A549 (cell line): ENCODE results near the gene TNFRSF11A. TPM values are rescaled to one million over a fixed set of nuclear protein-coding genes. Genes with fewer than 3 reads are reported as not detected.

Experiments
- ATAC-seq, 2 experiments: fragments of 200-7000 bp in 1 of 2; fragments of >200 bp in 1 of 2; cut with Nextera tagmentation in 1 of 2; cut with Tn5 transposase in 1 of 2; 3 replicates each; pipeline versions ENCODE4 v1.8.0 to v1.9.1; 2018 to 2020; ENCODE audit warnings: mild to moderate bottlenecking in 1 of 2, moderate library complexity in 1 of 2
- CTCF ChIA-PET: fragments of 300-600 bp; sonication (Branson Sonifier 250); formaldehyde crosslinking; extraction: SDS; loops from one replicate; lab custom pipeline; 2021; ENCODE audit warnings: antibody characterized with exemption, inconsistent platforms; lab: Yijun Ruan, JAX
- POLR2A ChIA-PET: fragments of 350-600 bp; formaldehyde crosslinking; extraction: SDS; loops from one replicate; lab custom pipeline; 2021; ENCODE audit warnings: antibody characterized with exemption, inconsistent platforms; lab: Yijun Ruan, JAX
- DNase-seq, 2 experiments: peaks; one replicate each; pipeline versions ENCODE4 v3.0.0 to v3.0.0-alpha.2; 2011 to 2016; ENCODE audit warnings: low read depth in 1 of 2, low spot score in 1 of 2
- FAIRE-seq: peaks from 2 replicates; lab custom pipeline; 2011; peaks lifted over from hg19 to GRCh38; lab: Jason Lieb, UNC
- H3K27ac ChIP-seq, 2 experiments: fragments of >200 bp; sonication (Bioruptor Twin); formaldehyde crosslinking; 3 replicates each; pipeline ENCODE4 v1.5.1; 2016 to 2017
- H3K4me1 ChIP-seq: fragments of >200 bp; sonication (Bioruptor Twin); formaldehyde crosslinking; 3 replicates; pipeline ENCODE4 v1.6.1; 2016
- H3K4me2 ChIP-seq: fragments of >200 bp; sonication (Bioruptor Twin); formaldehyde crosslinking; 3 replicates; pipeline ENCODE4 v1.6.1; 2016
- H3K4me3 ChIP-seq: fragments of >200 bp; sonication (Bioruptor Twin); formaldehyde crosslinking; 3 replicates; pipeline ENCODE4 v1.5.1; 2016
- H3K9me3 ChIP-seq: fragments of >200 bp; sonication (Bioruptor Twin); formaldehyde crosslinking; 3 replicates; pipeline ENCODE4 v1.6.1; 2016
- CEBPB ChIP-seq, 2 experiments: fragments of >200 bp in 1 of 2; sonication (Bioruptor Twin) in 1 of 2; formaldehyde crosslinking in 1 of 2; IDR thresholded peaks; 2 replicates each; pipeline ENCODE4 v1.6.1; 2012 to 2016
- EP300 ChIP-seq, 2 experiments: fragments of >200 bp; sonication (Bioruptor Twin); formaldehyde crosslinking; IDR thresholded peaks; 2 replicates in 1 of 2; 3 replicates in 1 of 2; pipeline ENCODE4 v1.6.1; 2016 to 2017
- HOXA7 ChIP-seq: fragments of 250-450 bp; sonication (Bioruptor Pico); IDR thresholded peaks from 2 replicates; pipeline ENCODE4 v1.5.0; 2020; ENCODE audit warnings: mild to moderate bottlenecking, moderate library complexity
- HOXB13 ChIP-seq: fragments of 250-450 bp; sonication (Bioruptor Pico); IDR thresholded peaks from 2 replicates; pipeline ENCODE4 v1.5.0; 2020; ENCODE audit warnings: low read depth, mild to moderate bottlenecking, moderate library complexity
- JUN ChIP-seq, 2 experiments: fragments of >200 bp; sonication (Bioruptor Twin); formaldehyde crosslinking; IDR thresholded peaks; 2 replicates in 1 of 2; 3 replicates in 1 of 2; pipeline ENCODE4 v1.6.1; 2016 to 2017
- JUNB ChIP-seq: fragments of >200 bp; sonication (Bioruptor Twin); formaldehyde crosslinking; IDR thresholded peaks from 2 replicates; pipeline ENCODE4 v1.6.1; 2016
- KDM5A ChIP-seq: fragments of 200-600 bp; sonication (generic); IDR thresholded peaks from 2 replicates; pipeline ENCODE4 v1.6.1; 2016; ENCODE audit warnings: antibody characterized with exemption, mild to moderate bottlenecking
- POLR2A ChIP-seq: IDR thresholded peaks from 2 replicates; pipeline ENCODE4 v1.6.1; 2012; ENCODE audit warnings: mild to moderate bottlenecking, low read length
- POLR2AphosphoS2 ChIP-seq: conservative IDR thresholded peaks from 2 replicates; pipeline ENCODE4 v1.6.1; 2012; ENCODE audit warnings: low read length, improper control_type of control experiment, inconsistent platforms
- RAD21 ChIP-seq, 2 experiments: fragments of >200 bp in 1 of 2; sonication (Bioruptor Twin) in 1 of 2; formaldehyde crosslinking in 1 of 2; IDR thresholded peaks in 1 of 2; conservative IDR thresholded peaks in 1 of 2; 2 replicates in 1 of 2; 3 replicates in 1 of 2; pipeline ENCODE4 v1.6.1; 2012 to 2018; ENCODE audit warnings: inconsistent platforms in 1 of 2
- RFX5 ChIP-seq: fragments of 450-650 bp; IDR thresholded peaks from 2 replicates; pipeline ENCODE4 v1.7.1; 2014; ENCODE audit warnings: antibody characterized with exemption, mild to moderate bottlenecking, moderate library complexity
- SREBF2 ChIP-seq: fragments of 450-650 bp; IDR thresholded peaks from 2 replicates; pipeline ENCODE4 v1.6.1; 2014; ENCODE audit warnings: mild to moderate bottlenecking, moderate library complexity
- ZNF302 ChIP-seq: fragments of 250-450 bp; sonication (Bioruptor Pico); IDR thresholded peaks from 2 replicates; pipeline ENCODE4 v1.9.0; 2021; ENCODE audit warnings: inconsistent platforms, mild to moderate bottlenecking, moderate library complexity
- ZSCAN20 ChIP-seq: fragments of 250-450 bp; sonication (Bioruptor Pico); IDR thresholded peaks from 2 replicates; pipeline ENCODE4 v1.8.0; 2022; ENCODE audit warnings: mild to moderate bottlenecking, moderate library complexity
- WGBS: methylation state at CpG from one replicate; pipeline ENCODE4 v1.1.6; 2017; ENCODE audit errors: missing lambda C conversion rate; 5-methylcytosine and 5-hydroxymethylcytosine counted together
- polyA plus RNA-seq, 4 experiments: library from polyadenylated mRNA; depleted of rRNA in 3 of 4; stranded (reverse); fragments of >200 nt; fragmentation: RNase III in 1 of 4; extraction: RNeasy Plus Mini Kit Qiagen cat#74134 plus additional on column Dnase treatment in 1 of 4; gene quantifications; 2 replicates in 3 of 4; 3 replicates in 1 of 4; pipeline ENCODE4 v1.2.3, GENCODE V29; 2011 to 2017
- TF ChIP-seq, protein P1 (sequence below): fragments of 200-600 bp; sonication (generic); IDR thresholded peaks from 2 replicates; pipeline ENCODE4 v1.6.1; 2016; ENCODE audit warnings: antibody characterized with exemption, mild to moderate bottlenecking, moderate library complexity
- TF ChIP-seq, protein P2 (sequence below): IDR thresholded peaks from 2 replicates; pipeline ENCODE4 v1.6.1; 2012; ENCODE audit warnings: low read depth, borderline replicate concordance
- TF ChIP-seq, protein P3 (sequence below): fragments of 150-350 bp; IDR thresholded peaks from 2 replicates; pipeline ENCODE4 v1.6.1; 2014; ENCODE audit warnings: low read depth, mild to moderate bottlenecking, low read length
- TF ChIP-seq, protein P4 (sequence below): IDR thresholded peaks from 2 replicates; pipeline ENCODE4 v1.6.1; 2012
- TF ChIP-seq, protein P5 (sequence below): IDR thresholded peaks from 2 replicates; pipeline ENCODE4 v1.6.1; 2012

The TNFRSF11A gene
- polyA plus RNA-seq, 2 of the 4 experiments (the other 2 are of a cell fraction), result 1.9 to 4.0 TPM

DNA sequence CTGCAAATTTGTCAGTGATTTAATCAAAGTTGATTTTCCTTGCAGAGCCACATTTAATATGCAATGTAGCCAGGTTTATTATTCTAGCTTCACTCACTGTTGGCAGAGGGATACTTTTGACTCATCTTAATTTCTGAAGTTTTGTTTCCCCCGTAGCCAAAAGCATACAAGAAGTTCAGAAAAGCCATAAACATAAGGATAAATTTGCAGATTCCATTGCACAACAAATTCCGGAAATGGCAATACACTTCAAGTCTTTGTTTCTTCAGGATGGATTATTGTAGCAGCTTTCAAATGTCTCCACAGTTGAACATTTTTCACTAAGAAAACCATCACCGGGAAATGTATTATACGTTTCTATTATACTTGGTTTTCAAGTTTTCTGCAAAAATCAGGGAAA is 109.7 kb downstream of the TNFRSF11A start:
- DNase-seq (no peak), ATAC-seq (no peak), FAIRE-seq (no peak)
- 64% methylated on average over 4 of the region's 4 CpGs for WGBS
- H3K27ac ChIP-seq, result no peak overlapping the region
- ChIA-PET POLR2A (interaction anchor here (1.1 kb wide), 1 partner anchor 88 kb away, joined by 5 read pairs; the partner anchor contains the start of gene ZCCHC2), CTCF (interaction anchor here (0.6 to 3.1 kb wide), 2 partner anchors 9 to 152 kb away, joined by 3 to 19 read pairs; no protein-coding TSS in a partner anchor)
- no peak overlapping the region for H3K4me3 ChIP-seq
- H3K4me2 ChIP-seq, result no peak overlapping the region
- TF ChIP-seq HOXB13 (CRISPR knock-in tag), result no peak
- peaks cover 1% of the 10 kb centered on the region; the same call in 2 of the 3 replicates for H3K9me3 ChIP-seq
- H3K4me1 ChIP-seq, result peaks cover 22% of the 10 kb centered on the region

DNA sequence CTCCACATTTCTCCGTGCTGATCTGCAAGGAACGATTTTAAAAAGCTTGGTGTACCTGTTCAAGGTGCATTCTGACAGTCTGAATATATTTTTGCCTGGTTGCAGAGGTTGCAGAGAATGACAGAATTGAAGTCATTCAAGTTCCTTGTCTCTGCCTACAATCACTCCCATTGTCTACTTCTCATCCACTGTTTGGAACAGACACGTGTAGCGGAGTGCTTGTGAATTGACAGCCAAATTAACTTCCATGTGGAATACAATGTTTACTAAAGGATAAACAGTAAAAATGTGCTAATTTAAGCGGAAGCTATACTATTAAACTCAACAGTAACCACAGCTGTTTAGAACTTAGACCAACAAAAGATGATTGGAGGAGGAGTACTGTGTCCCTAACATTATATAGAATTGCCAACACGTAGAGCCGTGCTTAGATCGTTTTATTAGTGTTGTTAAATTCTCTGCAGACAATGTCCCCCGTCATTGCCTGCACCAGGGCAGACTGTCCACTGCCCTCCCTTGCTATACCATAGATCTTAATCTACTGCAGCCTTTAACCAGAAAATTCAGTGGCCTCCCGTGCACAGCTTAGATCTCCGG is 110.4 kb downstream of the TNFRSF11A start:
- no peak for FAIRE-seq
- no peak overlapping the region for H3K27ac ChIP-seq
- POLR2A ChIA-PET, result interaction anchor here (1.1 kb wide), 1 partner anchor 87 kb away, joined by 5 read pairs; the partner anchor contains the start of gene ZCCHC2
- TF ChIP-seq HOXA7 (CRISPR knock-in tag) (no peak), KDM5A (no peak), JUN (IDR thresholded peaks at IDR 0.05) (no peak), SREBF2 (no peak), RFX5 (no peak), JUNB (no peak), POLR2A (no peak), CEBPB (IDR thresholded peaks at IDR 0.05) (no peak), ZNF302 (no peak), ZSCAN20 (CRISPR knock-in tag) (no peak), POLR2AphosphoS2 (no peak), RAD21 (conservative IDR thresholded peaks at IDR 0.05 in 1 of 2, IDR thresholded peaks at IDR 0.05 in 1 of 2) (no peak), EP300 (IDR thresholded peaks at IDR 0.05) (no peak)
- TF ChIP-seq, protein P1, sequence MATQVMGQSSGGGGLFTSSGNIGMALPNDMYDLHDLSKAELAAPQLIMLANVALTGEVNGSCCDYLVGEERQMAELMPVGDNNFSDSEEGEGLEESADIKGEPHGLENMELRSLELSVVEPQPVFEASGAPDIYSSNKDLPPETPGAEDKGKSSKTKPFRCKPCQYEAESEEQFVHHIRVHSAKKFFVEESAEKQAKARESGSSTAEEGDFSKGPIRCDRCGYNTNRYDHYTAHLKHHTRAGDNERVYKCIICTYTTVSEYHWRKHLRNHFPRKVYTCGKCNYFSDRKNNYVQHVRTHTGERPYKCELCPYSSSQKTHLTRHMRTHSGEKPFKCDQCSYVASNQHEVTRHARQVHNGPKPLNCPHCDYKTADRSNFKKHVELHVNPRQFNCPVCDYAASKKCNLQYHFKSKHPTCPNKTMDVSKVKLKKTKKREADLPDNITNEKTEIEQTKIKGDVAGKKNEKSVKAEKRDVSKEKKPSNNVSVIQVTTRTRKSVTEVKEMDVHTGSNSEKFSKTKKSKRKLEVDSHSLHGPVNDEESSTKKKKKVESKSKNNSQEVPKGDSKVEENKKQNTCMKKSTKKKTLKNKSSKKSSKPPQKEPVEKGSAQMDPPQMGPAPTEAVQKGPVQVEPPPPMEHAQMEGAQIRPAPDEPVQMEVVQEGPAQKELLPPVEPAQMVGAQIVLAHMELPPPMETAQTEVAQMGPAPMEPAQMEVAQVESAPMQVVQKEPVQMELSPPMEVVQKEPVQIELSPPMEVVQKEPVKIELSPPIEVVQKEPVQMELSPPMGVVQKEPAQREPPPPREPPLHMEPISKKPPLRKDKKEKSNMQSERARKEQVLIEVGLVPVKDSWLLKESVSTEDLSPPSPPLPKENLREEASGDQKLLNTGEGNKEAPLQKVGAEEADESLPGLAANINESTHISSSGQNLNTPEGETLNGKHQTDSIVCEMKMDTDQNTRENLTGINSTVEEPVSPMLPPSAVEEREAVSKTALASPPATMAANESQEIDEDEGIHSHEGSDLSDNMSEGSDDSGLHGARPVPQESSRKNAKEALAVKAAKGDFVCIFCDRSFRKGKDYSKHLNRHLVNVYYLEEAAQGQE, result no peak
- TF ChIP-seq, protein P2, sequence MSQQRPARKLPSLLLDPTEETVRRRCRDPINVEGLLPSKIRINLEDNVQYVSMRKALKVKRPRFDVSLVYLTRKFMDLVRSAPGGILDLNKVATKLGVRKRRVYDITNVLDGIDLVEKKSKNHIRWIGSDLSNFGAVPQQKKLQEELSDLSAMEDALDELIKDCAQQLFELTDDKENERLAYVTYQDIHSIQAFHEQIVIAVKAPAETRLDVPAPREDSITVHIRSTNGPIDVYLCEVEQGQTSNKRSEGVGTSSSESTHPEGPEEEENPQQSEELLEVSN, result no peak
- TF ChIP-seq, protein P3, sequence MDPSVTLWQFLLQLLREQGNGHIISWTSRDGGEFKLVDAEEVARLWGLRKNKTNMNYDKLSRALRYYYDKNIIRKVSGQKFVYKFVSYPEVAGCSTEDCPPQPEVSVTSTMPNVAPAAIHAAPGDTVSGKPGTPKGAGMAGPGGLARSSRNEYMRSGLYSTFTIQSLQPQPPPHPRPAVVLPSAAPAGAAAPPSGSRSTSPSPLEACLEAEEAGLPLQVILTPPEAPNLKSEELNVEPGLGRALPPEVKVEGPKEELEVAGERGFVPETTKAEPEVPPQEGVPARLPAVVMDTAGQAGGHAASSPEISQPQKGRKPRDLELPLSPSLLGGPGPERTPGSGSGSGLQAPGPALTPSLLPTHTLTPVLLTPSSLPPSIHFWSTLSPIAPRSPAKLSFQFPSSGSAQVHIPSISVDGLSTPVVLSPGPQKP, result no peak
- TF ChIP-seq, protein P4, sequence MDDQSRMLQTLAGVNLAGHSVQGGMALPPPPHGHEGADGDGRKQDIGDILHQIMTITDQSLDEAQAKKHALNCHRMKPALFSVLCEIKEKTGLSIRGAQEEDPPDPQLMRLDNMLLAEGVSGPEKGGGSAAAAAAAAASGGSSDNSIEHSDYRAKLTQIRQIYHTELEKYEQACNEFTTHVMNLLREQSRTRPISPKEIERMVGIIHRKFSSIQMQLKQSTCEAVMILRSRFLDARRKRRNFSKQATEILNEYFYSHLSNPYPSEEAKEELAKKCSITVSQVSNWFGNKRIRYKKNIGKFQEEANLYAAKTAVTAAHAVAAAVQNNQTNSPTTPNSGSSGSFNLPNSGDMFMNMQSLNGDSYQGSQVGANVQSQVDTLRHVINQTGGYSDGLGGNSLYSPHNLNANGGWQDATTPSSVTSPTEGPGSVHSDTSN, result no peak
- TF ChIP-seq, protein P5, sequence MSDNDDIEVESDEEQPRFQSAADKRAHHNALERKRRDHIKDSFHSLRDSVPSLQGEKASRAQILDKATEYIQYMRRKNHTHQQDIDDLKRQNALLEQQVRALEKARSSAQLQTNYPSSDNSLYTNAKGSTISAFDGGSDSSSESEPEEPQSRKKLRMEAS, result no peak
- TF ChIP-seq, all 56 proteins: peak for 0
- Histone ChIP-seq H3K4me3 (no peak overlapping the region), H3K9me3 (no peaks in the 10 kb centered on the region), H3K4me1 (peaks cover 22% of the 10 kb centered on the region), H3K4me2 (no peak overlapping the region)
- 80% methylated on average over 11 of the region's 11 CpGs for WGBS
- ATAC-seq (no peak), DNase-seq (no peak)
- CTCF ChIA-PET, result interaction anchor here (0.6 to 3.1 kb wide), 2 partner anchors 10 to 82 kb away, joined by 3 to 19 read pairs; no protein-coding TSS in a partner anchor
